Astrocyte of the cerebellum (primary cell): ENCODE measurements around the gene NR3C1.

ENCODE experiments used
- DNase-seq: peaks from one replicate; pipeline ENCODE4 v3.0.0-alpha.2; 2011; ENCODE audit warnings: low read depth
- H3K4me3 ChIP-seq: 2 replicates; pipeline ENCODE4 v1.5.1; 2011; ENCODE audit warnings: mild to moderate bottlenecking, low read depth, low read length, moderate library complexity
- in situ Hi-C: cut with HindIII; loops from 2 replicates; pipeline ENCODE4 v1.10.0; 2017; ENCODE audit warnings: low sequenced_read_pairs
- TF ChIP-seq, protein P1 (sequence below): IDR thresholded peaks from 2 replicates; pipeline ENCODE4 v1.5.1; 2012; ENCODE audit warnings: low read length, low read depth, moderate library complexity, mild to moderate bottlenecking; ENCODE audit errors: missing control alignments

Gene NR3C1

DNA sequence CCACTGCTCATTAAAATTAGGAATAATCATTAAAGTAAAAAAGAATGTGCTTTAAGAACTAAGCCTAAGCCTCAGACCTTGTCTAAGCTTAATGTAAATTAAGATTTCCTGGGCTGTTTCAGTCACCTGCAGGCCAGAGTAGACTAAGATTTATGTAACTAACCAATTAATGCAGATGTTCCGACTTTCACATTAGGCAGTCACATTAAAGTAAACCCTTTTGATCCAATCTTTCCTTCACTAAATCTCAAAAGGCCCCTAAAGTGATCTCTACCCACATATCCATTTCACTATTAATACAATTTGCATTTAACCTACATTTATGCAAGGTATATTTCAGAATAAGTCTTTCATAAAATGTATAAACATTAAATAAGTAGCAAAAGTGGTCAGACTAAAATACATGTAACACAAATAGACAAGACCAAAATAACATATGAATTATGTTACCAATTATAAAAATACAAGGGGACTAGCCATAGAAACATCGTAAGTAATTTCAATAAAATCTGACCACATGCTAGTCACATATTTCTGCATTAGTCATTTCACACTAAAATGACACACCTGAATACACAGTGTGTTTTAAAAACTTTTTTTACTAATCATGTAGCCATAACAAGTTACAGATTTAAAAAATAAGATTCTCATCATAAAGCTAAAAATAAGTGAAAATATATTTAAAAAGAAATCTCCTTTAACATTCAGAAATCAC is 7.7 kb downstream of the NR3C1 start:
- in situ Hi-C loops = loop anchor here (25.0 kb wide), 1 partner anchor 483 kb away; no protein-coding TSS in a partner anchor
- no peak overlapping the region for H3K4me3 ChIP-seq
- TF ChIP-seq, protein P1, sequence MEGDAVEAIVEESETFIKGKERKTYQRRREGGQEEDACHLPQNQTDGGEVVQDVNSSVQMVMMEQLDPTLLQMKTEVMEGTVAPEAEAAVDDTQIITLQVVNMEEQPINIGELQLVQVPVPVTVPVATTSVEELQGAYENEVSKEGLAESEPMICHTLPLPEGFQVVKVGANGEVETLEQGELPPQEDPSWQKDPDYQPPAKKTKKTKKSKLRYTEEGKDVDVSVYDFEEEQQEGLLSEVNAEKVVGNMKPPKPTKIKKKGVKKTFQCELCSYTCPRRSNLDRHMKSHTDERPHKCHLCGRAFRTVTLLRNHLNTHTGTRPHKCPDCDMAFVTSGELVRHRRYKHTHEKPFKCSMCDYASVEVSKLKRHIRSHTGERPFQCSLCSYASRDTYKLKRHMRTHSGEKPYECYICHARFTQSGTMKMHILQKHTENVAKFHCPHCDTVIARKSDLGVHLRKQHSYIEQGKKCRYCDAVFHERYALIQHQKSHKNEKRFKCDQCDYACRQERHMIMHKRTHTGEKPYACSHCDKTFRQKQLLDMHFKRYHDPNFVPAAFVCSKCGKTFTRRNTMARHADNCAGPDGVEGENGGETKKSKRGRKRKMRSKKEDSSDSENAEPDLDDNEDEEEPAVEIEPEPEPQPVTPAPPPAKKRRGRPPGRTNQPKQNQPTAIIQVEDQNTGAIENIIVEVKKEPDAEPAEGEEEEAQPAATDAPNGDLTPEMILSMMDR = no peak
- no peak for DNase-seq

DNA sequence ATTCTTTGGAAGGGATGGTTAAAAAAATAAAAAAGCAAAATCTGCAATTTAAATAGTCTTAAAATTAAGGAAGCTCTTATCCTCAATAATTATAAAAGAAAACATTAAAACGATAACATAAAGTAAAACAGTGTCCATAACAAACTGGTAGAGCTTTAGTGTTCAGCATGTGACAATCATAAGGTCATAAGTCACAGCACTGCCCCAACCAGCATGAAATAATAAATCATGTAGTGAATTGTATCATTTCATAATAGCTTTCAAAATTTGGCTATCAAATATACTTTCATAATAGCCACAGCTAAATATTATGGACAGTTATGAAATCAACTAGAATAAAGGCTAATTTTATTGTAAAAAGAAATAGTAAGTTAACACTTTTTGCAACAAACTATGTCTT is 10.0 kb downstream of the NR3C1 start:
- TF ChIP-seq, protein P1 = no peak
- in situ Hi-C loops = loop anchor here (25.0 kb wide), 1 partner anchor 481 kb away; no protein-coding TSS in a partner anchor

DNA sequence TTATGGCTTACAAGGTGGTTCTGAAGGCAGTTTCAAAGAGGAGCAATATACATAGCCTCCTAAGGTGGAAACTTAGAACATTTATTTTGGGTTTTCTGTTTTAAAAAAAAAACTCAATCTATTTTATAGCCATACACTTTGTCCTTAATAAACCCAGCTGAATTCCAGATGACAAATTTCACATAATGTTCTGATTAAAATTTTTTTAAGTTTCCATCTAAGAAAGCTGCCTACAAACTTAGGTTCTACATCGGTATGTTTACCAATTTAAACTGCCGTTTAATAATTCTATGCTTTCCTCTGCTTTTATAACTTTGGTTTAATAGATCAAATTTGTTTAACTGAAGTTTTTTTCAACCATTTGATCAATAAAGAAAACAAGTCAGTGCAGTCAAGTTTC is 12.5 kb downstream of the NR3C1 start:
- in situ Hi-C loops = loop anchor here (25.0 kb wide), 1 partner anchor 479 kb away; no protein-coding TSS in a partner anchor
- DNase-seq = no peak
- TF ChIP-seq, protein P1 = no peak
- no peak overlapping the region for H3K4me3 ChIP-seq

More for the DNA sequence above, 10.0 kb downstream of the NR3C1 start:
- H3K4me3 ChIP-seq = no peak overlapping the region
- DNase-seq = no peak

DNA sequence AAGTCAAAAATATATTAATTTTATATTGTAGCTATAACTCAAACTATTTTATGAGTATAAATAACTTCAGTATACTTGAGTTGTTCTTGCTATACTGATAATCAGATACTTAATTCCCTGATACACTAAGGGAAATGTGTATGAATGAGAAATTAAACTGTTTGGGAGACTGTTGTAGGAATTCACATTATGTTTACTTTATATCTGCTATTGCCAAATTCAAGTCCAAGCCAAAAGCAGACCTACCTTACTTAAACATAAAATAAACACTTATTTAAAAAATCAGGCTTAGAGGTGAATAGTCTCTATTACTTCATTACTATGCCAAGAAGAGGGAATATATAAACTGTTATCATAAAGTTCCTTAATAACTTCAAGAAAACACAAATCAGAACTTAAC is 13.2 kb downstream of the NR3C1 start:
- H3K4me3 ChIP-seq = no peak overlapping the region
- in situ Hi-C loops = loop anchor here (25.0 kb wide), 1 partner anchor 478 kb away; no protein-coding TSS in a partner anchor
- no peak for DNase-seq
- TF ChIP-seq, protein P1 = no peak

DNA sequence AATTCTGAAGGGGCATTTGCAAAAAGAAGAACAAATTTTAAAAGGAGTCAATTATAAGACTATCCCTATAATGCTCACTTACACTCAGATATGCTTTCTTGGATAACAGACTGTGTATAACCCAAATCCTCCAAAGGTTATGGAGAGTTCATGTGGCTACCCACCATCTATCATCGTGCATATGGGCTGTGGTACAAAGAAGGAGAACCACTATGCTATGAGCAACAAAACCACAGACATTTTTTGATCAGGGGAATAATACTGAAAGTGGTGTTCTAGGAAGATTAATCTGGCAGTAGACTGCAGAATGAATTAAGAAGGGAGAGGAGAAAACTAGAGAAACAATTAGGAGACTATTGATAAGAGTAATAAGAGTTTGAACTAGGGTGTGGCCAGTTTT is 16.8 kb downstream of the NR3C1 start:
- DNase-seq = peak; percentile 87
- no peak overlapping the region for H3K4me3 ChIP-seq
- in situ Hi-C loops = loop anchor here (25.0 kb wide), 1 partner anchor 474 kb away; no protein-coding TSS in a partner anchor
- TF ChIP-seq, protein P1 = no peak

DNA sequence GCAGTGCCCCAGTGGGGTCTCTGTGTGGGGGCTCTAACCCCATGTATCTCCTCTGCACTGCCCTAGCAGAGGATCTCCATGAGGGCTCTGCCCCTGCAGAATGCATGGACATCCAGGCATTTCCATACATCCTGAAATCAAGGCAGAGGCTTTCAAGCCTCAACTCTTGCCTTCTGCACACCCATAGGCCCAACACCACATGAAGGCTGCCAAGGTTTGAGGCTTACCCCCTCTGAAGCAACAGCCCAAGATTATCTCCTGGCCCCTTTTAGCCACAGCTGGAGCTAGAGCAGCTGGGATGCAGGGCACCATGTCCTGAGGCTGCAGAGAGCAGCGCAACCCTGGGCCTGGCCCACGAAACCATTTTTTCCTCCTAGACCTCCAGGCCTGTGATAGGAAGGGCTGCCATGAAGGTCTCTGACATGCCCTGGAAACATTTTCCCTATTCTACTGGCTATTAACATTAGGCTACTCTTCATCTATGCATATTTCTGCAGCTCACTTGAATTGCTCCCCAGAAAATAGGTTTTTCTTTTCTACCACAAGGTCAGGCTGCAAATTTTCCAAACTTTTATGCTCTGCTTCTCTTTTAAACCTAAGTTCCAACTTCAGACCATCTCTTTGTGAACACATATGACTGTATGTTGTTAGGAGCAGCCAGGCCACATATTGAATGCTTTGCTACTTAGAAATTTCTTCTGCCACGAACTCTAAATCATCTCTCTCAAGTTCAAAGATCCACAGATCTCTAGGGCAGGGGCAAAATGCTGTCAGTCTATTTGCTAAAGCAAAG is 18.4 kb downstream of the NR3C1 start:
- H3K4me3 ChIP-seq = no peak overlapping the region
- in situ Hi-C loops = loop anchor here (25.0 kb wide), 1 partner anchor 473 kb away; no protein-coding TSS in a partner anchor
- TF ChIP-seq, protein P1 = no peak
- no peak for DNase-seq
